GM13977 (cell line): Measurements from ENCODE around the gene DUS2.

Source experiments
- DNase-seq: peaks from one replicate; pipeline ENCODE4 v3.0.0; 2012; ENCODE audit warnings: low spot score
- in situ Hi-C: fragments of 300-500 bp; cut with MboI; formaldehyde crosslinking; loops from one replicate; pipeline ENCODE4 v1.12.0; 2022; ENCODE audit warnings: low sequenced_read_pairs, low pct_unique_long_range_greater_than_20kb, mixed read lengths, inconsistent platforms; ENCODE audit not compliant: unreplicated experiment
- TF ChIP-seq, protein P1 (sequence below): IDR thresholded peaks from 2 replicates; pipeline ENCODE4 v1.5.1; 2012; ENCODE audit warnings: mild to moderate bottlenecking, control low read depth; ENCODE audit not compliant: insufficient read depth; ENCODE audit errors: extremely low read depth, missing control alignments

DUS2 gene

DNA sequence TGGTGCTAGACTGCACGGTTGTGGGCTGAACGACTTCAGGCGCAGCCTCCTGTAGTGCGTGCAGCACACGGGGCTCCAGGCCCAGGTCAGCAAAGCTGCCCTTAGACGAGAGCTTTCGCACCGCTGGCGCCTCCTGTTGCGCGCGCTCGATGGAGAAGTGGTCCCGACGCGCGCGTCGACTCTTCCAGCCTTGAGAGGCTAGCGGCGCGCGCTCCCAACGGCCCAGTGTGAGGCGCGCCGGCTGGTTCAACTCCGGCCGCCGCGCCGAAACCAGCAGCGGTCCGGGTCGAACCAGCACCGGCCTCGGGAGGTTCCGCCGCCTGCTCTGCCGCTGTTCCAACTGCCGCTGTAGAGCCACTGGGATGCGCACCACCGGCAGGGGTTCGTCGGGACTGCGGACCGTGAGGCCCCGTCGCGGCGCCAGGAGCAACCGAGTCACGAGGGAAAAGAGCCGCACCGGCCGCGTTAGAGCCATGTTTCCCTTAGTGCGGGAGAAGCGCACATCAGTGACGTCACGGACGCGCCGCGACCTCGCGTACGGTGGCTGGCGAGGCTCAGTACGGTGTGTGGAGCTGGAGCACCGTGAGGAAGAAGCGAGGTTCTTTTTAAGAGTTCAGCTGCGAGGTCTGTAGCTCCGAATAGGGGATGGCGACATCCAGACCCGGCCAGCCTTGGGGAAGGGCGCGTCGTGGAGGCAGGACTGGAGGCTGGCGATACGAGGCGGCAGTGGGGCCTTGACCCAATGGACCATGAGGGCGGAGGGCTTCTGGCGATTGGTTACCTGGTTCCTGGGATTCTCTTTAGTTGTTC lies at the start of gene DUS2, which contains the start of gene DDX28:
DUS2 (plus strand) TSS at position 557 of the 810 bp plus-strand sequence. CDS start 14,740 bp downstream, outside the sequence.
DDX28 (minus strand) TSS at position 505 of the 810 bp plus-strand sequence; CDS start at position 475, 30 bp downstream.
- DNase-seq: peak; percentile 92
- in situ Hi-C loops: no loop called here
- TF ChIP-seq, protein P1, sequence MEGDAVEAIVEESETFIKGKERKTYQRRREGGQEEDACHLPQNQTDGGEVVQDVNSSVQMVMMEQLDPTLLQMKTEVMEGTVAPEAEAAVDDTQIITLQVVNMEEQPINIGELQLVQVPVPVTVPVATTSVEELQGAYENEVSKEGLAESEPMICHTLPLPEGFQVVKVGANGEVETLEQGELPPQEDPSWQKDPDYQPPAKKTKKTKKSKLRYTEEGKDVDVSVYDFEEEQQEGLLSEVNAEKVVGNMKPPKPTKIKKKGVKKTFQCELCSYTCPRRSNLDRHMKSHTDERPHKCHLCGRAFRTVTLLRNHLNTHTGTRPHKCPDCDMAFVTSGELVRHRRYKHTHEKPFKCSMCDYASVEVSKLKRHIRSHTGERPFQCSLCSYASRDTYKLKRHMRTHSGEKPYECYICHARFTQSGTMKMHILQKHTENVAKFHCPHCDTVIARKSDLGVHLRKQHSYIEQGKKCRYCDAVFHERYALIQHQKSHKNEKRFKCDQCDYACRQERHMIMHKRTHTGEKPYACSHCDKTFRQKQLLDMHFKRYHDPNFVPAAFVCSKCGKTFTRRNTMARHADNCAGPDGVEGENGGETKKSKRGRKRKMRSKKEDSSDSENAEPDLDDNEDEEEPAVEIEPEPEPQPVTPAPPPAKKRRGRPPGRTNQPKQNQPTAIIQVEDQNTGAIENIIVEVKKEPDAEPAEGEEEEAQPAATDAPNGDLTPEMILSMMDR: peak; percentile 8

DNA sequence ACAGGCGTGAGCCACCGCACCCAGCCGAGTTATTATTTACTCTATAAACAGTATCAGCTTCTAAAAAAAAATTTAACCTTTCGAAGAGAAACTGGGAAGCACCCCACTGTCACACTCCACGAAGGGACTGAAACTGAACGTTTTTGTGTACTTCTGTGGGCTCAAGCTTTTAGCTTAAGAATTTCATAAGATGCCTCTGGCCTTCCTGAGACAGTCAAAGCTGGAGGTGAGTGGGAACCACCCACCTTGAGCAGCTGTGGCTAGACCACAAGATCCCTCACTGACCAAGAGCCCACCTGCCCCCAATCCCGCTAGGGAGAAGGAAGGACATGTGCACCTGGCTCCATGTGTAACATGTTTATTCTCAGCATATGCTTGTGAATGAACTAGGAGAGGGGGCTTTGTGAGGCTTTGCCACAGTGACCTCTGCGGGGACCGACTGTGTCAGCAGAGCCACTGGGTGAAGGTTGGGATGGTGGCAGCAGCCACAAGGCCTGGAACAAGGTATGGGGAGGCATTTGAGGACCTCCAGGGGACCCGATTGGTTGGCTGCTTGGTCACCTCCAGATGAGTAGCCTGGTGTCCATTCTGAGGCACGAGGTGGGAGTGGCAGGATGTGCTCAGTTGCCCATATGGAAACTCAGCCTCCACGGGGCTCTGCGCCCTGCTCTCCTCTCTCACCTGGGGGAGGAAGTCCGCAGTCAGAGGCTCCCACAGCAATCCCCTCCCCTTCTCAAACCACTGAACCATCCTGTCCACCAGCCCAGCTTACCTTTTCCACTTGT lies 47.6 kb upstream of the DUS2 start:
- in situ Hi-C loops: no loop called here
- TF ChIP-seq, protein P1: no peak
- no peak for DNase-seq

DNA sequence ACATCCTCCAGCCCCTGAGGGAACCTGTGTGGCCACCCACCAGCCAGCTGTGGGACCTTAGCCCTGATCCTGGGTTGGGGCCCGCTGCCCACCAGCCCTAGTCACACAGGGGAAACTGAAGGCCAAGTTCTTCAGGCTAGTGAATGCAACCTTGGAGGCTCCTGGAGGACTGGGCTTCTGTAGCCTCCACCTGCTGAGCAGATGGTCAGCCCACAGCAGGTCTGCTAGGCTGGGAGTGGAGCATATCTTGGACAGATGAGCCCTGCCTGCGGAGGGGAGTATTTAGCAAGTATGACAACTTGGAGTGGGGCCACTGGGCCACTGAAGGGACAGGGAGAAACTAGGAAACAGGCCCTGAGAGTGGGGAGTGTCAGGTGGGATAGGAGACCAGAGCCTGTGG lies 46.9 kb upstream of the DUS2 start:
- in situ Hi-C loops: no loop called here

DNA sequence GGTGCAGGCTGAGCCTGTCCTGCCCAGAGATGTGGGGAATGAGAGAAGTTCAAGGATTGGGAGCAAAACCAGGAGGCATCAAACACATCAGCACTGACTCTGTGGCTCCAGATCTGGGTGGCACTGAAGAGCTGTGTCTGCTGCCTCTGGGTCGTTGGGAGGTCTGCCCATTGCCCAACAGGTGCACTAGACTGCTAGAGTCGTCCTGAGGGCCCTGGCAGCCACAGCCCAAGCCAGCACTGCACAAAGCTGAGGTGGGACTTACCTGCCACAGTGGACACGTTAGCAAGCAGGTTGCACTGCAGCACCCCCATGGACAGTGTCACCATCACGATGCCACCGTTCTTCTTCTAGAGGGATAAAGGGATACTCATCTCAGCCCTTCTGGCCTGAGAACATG lies 46.1 kb upstream of the DUS2 start:
- no peak for DNase-seq
- TF ChIP-seq, protein P1: no peak
- in situ Hi-C loops: no loop called here

More for the DNA sequence above, 46.9 kb upstream of the DUS2 start:
- TF ChIP-seq, protein P1: no peak
- no peak for DNase-seq

DNA sequence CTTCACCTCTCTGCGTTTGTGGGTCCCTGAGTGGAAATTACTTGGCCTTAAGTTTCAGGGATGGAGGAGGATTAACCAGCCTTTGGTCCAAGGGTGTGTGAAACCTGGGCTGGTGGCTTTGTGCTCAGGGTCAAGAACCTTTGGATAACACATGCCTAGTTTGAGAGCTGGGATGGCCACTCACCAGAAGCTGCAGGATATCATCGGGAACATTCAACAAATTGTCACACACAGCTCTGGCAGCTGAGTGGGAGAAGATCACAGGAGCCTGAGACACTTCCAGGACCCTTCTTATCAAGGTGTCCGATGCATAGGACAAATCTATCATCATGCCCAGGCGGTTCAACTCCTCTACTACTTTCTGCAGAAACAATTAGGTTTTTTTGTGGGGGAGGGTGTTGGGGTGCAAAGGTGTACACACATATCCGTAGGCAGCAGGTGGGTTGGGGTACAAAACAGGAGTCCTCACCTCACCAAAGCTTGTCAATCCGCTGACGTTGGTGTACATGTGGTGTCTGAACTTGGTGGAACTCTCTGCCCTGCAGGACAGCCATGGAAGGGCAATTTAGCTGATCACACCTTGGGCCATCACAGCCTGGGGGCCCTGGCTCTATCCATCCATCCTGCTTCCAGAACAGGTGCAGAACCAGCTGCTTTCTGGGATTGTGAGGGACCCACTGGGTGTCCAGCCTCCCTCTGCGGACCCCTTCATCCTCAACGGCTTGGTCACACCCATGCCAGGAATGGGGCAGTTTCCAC lies 45.4 kb upstream of the DUS2 start:
- TF ChIP-seq, protein P1: no peak
- in situ Hi-C loops: no loop called here
- DNase-seq: no peak
